OCI-LY1 (cell line): ENCODE results near the gene ZNF618.

Source experiments
- CTCF ChIP-seq: fragments of 200-600 bp; sonication (generic), shearing (Covaris generic); IDR thresholded peaks from 2 replicates; pipeline ENCODE4 v1.5.1; 2017; ENCODE audit warnings: mild to moderate bottlenecking, antibody characterized with exemption, low read length, moderate library complexity, mixed read lengths
- EZH2 ChIP-seq: fragments of 200-600 bp; sonication (generic), shearing (Covaris generic); IDR thresholded peaks from 2 replicates; pipeline ENCODE4 v1.8.0; 2017; ENCODE audit warnings: borderline replicate concordance, mixed run types, mild to moderate bottlenecking, antibody characterized with exemption, low read length, moderate library complexity, mixed read lengths

GRCh38 chr9:114034196-114034595, 158.1 kb downstream of the ZNF618 start:
- TF ChIP-seq CTCF (no peak), EZH2 (no peak)
